A549 treated with dexamethasone at 1 μM for 4 hours (cell line): ENCODE data around the gene IDNK. TPM values are rescaled to one million over a fixed set of nuclear protein-coding genes. Genes with fewer than 3 reads are reported as not detected.

Experiments
- total RNA-seq: library from RNA; stranded (reverse); fragments of 200-300 nt; extraction: Qiagen RNA extraction; gene quantifications from 5 replicates; pipeline ENCODE4 v1.2.3, GENCODE V29; 2022

Gene IDNK
- 6.3 to 7.9 TPM (median 7.2 TPM) in 5 replicates for total RNA-seq

DNA sequence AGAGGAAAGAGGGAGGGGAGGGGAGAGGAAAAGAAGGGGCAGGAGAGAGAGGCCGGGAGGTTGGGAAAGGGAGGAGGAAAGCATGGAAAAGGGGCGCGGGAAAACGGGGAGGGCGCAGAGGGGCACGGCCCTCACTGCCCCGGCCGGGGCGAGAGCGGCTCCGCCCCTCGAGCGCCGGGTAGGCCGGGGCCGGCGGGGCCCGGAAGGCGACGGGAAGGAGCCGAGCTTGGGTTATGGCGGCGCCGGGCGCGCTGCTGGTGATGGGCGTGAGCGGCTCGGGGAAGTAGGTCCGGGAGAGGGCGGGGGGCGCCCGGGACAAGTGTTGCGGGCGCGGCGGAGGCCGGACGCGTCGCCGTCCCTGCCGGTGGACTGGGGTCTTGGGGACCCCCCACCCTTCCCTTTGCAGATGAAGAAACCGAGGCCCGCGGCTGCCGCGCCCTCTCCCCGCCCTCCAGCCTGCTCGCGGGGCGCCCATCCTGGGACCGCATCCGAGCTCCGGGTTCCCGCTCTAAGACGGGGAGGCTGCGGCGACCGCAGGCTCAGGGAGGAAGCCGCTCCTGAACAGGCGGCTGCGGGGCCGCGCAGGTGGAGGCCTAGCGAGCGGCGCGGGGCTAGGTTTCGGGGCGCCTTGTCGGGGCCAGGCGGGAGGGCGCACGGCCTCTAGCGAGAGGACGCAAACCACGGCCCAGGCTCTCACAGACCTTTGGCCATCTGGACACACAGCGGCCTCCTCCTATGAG lies at the start of gene IDNK:
Gene IDNK, plus strand, starts transcription at position 205 of the 740 bp plus-strand sequence. Its CDS starts 29 bp downstream, at position 234.

Other genes with a start within 250 kb of the IDNK start
- 4.3 to 7.2 TPM (median 6.4 TPM) in 5 replicates for gene FRMD3, start 84.7 kb upstream of the IDNK start, total RNA-seq
- gene UBQLN1, start 84.8 kb downstream of the IDNK start, total RNA-seq: 106 to 123 TPM (median 116 TPM) in 5 replicates
- 4.0 to 5.4 TPM (median 4.4 TPM) in 5 replicates for gene GKAP1, start 194.6 kb downstream of the IDNK start, total RNA-seq